Upper lobe of left lung (tissue), 4 donors: Measurements from ENCODE around the gene CNP.

Experiments
- CTCF ChIP-seq, 6 experiments: fragments of 450-650 bp in 4 of 6; fragments of 200-600 bp in 2 of 6; sonication (generic) in 2 of 6; IDR thresholded peaks; one replicate each; pipeline ENCODE4 v1.5.1; 2016 to 2019; ENCODE audit warnings: antibody characterized with exemption in 6 of 6
- EP300 ChIP-seq, 4 donors: sonication (generic); formaldehyde crosslinking; IDR thresholded peaks; one replicate each; pipeline ENCODE4 v1.5.1; 2017; ENCODE audit warnings: antibody characterized with exemption in 4 of 4, control low read depth in 2 of 4
- POLR2AphosphoS5 ChIP-seq, 2 donors: sonication (generic); formaldehyde crosslinking; IDR thresholded peaks; one replicate each; pipeline ENCODE4 v1.5.1; 2017; ENCODE audit warnings: antibody characterized with exemption in 2 of 2

- no peak for TF ChIP-seq EP300 (IDR thresholded peaks at IDR 0.05)
- TF ChIP-seq CTCF (IDR thresholded peaks at IDR 0.05) = no peak
- no peak for TF ChIP-seq POLR2AphosphoS5 (IDR thresholded peaks at IDR 0.05)
Measured at GRCh38 chr17:41988418-41988817, 21.8 kb downstream of the CNP start.
